ENCODE results near the gene DYRK4.
"Not testable (repeated sequence)": the region's sequence is repeated elsewhere in the genome, so short reads cannot be mapped to it uniquely, and the experiment has no call there.

DYRK4 gene, protein sequence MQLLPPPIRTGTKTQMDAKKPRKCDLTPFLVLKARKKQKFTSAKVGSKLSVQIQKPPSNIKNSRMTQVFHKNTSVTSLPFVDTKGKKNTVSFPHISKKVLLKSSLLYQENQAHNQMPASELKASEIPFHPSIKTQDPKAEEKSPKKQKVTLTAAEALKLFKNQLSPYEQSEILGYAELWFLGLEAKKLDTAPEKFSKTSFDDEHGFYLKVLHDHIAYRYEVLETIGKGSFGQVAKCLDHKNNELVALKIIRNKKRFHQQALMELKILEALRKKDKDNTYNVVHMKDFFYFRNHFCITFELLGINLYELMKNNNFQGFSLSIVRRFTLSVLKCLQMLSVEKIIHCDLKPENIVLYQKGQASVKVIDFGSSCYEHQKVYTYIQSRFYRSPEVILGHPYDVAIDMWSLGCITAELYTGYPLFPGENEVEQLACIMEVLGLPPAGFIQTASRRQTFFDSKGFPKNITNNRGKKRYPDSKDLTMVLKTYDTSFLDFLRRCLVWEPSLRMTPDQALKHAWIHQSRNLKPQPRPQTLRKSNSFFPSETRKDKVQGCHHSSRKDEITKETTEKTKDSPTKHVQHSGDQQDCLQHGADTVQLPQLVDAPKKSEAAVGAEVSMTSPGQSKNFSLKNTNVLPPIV

DNA sequence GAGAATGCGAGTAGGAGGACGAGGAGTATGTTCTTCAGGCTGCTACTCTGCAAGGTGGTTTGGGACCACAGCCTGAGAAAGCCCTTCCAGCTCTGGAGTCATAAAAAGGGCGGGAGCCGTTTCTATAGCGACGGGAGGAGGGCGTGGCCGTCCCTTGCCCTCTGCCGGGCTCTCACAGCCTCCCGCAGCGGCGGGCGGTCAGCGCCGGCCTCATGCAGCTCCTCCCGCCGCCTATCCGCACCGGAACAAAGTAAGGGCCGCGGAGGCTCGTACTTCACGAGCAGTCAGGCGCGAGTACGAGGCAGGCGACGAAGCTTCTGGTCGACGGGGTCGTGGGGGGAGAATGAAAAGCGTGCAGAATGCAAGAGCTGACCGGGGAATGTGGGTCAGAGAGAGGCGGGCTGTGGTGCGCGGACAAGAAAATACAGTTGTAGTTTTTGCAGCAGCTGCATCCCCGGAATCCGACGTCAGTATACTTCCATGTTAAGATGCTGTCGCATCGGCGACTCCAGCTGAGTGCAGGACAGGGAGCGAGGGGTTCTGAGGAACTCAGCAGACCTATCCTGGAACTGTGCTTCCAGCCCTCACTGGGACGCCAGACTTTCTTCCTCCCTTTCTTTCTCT, at the start of gene DYRK4:
TSS of gene DYRK4 (plus strand) at position 175 of the 624 bp plus-strand sequence. CDS start at position 213, 38 bp downstream.
- DNase-seq = peak; percentile 85 to 92 (median 90)

DNA sequence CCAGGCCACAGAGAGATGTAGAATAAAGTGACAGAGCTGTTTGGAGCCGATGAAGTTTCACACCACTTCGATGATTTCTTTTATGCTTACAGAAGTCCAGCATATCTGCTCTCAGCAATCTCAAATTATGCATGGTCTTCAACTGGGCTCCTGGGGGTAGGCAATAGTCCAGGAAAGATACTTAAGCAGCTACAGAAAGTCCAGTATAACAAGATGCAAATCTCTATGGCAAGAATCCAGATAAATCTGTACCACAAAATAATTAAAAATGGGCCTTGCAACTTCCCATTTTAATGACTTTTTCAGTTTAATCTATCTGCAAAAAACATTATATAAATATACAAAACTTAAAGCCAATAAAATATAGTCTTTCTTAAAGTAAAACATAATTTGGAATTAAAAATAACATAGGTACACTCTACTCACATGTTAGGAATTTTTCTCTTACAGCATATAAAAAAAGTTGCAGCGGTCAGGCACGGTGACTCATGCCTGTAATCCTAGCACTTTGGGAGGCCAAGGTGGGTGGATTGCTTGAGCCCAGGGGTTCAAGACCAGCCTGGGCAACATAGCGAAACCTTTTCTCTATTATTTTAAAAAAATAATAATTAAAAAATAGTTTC, 43.8 kb upstream of the DYRK4 start:
- peak in 1 of 3 donors; percentile 17 for DNase-seq

DNA sequence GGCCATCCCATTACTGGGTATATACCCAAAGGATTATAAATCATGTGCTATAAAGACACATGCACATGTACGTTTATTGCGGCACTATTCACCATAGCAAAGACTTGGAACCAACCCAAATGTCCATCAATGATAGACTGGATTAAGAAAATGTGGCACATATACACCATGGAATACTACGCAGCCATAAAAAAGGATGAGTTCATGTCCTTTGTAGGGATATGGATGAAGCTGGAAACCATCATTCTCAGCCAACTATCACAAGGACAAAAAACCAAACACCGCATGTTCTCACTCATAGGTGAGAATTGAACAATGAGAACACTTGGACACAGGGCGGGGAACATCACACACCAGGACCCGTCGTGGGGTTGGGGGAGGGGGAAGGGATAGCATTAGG, 38.6 kb upstream of the DYRK4 start:
- not testable (repeated sequence) for DNase-seq

DNA sequence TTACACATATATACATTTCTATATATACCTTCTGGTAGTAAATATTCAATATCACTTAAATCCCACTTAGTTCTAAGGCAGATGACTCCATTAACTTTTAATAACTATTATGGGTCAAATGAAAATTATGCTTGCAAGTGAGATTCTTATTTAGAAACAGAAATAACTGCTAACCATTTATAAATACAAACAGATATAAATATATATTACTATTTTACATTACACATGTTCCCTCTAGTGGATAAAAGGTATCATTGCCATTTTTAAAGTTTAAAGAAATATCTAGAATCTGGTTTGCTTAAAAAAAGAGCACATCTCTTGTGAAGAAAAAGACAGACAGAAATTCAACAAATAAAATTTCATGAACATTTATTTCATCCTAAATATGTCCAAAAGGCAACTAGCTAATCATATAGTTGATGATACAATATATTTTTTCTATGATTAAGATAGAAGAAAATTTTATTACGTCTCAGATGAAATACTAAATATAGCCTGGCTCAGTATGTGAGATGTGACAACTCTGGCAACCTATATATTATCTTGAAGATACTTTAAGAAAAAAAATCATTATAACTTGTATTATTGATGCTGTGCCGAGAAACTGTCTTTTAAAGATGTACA, 35.0 kb upstream of the DYRK4 start:
- peak; percentile 5 to 70 (median 65) for DNase-seq

DNA sequence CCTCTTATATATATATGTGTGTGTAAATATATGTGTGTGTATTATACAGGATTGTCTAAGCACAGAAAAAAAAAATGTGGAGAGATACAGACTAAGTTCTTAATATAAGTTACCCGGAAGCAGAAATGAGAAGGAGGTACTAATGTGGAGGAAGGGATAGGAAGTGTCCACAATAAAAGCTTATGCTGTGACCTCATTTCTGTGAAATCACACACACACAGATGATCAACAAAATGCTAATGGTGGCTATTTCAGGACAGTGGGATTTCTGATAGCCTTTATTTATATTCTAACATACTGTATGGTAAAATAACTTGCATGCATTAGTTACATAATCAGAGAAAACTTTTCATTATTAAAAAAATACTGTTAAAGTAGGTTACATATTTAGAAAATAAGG, 31.8 kb upstream of the DYRK4 start:
- DNase-seq = no peak

DNA sequence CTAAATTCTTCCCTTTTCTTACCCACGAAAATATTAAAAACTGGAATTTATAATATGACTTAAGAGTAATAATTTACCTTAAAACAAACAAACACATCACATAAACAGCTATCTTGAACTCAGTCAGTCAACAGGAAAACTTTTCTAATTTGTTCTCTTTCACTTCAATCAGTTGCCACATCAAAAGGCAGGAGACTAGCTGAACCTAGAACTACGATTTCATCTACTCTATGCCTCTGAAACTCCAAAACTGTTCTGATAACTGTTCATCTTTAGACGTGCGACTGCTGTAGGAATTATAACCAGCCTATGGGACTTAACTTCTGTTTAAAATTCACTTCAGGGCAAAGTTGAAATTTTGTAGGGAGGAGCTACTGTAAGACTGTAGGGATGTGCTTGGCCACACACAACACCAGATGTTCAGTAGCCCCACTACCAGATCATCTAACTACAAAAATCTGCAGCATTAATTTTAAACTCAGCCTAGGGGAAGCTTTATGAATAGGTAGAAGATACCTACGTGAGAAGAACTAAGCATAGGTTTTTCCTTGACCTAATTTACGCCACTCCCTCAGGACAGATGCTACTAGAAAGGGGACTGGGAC, 30.9 kb upstream of the DYRK4 start:
- DNase-seq = no peak

DNA sequence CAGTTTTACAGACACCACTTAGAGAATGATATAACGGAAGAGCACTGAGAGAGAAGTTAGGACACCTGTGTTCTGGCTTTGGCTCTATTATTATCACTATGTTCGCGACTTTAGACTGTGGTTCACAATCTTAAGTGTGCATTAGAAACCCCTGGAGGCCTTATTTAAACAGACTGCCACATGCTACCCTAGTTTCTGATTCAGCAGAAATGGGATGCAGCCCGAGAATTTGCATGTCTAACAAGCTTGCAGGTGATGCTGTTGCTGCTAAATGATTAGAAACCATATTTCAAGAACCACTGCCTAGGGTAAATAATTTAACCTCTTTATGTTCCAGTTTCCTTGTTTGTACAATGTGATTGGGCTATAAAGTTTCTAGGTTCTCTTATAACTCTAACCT, 26.9 kb upstream of the DYRK4 start:
- DNase-seq = no peak

DNA sequence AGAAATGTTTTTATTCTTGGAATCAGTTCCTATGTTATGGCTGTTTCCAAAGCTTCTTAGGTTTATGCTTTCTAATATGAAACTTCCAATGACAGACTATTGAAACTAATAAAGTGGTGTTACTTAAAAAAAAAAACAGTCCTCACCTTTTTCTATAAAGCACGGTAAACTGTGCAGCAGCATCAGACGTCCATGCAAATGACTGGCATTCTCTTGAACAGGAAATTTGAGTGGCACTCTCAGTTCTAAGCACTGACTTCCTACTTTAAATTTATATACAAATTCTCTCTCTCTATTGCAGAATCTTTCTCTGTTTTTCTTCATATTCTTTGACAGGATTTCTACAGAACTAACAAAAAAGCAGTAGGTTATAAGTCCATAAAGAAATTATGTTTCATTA, 26.1 kb upstream of the DYRK4 start:
- no peak for DNase-seq

DNA sequence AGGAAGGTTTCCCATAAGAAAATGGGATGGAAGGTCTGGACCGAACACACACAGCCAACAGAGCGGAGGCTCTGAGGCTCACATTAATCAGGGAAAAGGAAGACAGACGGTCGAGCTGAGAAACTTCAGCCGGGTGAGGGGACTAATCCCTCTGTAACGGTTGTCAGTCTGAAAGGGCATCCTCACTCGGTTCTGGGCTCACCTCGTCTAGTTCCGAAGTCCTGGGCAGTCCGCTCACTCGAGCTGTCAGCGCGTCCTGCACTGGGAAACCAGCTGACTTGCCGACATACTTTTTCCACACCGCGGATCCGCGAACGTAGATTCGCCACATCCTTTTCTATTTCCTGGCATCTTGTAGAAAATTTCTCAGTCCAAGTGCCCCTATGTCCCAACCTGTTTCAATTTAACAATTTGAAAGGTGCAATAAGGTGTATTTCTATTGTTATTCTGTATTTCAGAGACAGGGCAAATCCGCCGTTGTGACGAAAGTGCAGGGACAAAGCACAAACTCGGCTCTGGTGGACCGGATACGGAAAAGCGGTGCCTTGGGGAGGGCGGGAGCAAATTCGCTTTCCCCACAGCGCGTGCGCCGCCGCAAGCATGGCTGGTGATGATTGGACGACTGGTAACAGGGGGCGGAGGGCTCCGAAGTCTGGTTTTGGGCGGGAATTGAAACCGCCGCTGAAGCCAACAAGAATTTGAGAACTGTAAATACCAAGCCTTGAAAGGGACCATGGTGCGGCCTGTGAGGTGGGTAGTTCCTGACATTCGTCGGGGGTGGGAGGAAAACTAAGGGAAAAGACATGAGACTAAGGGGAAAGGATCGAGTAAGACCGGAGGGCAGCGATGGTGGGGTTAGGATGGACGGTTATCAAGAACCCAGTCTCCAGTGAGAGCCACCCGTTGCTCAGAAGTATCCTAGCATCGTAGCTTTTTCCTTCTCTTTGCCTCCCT, 23.5 kb upstream of the DYRK4 start, which contains the start of gene RAD51AP1:
TSS of gene RAD51AP1 (plus strand) at position 684 of the 954 bp plus-strand sequence. CDS start at position 734, 50 bp downstream.
- DNase-seq = peak; percentile 97 to 98 (median 98)

DNA sequence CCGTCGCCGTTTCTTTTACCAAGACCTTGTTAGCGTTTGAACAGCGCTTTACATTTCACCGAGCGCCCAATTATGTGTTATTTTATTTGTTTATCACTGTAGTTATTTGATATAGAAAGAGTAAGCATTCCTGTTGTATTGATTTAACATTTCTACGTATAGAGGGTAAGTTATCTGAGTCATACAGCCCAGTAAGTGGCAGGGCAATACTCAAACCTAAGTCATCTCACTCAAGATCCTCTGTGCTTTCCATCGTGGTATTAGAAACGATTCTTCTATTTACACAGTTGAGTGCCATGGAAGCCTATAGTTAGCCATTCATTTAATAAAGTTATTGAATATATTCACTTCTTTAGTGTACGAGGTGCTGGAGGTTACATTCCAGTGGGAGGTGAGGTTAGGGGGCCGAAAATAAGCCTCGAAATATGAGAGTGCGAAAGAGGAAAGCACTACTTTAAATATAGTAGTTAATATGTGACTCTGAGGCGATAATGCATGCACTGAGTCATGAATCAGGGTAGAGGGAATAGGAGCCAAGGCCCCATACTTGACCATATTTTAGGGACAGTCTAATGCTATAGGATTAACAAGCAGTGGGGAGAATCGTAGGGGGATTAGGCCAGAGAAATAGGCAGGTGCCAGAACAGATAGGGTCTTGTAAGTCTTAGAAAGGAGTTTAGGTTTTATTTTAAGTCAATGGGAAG, 22.7 kb upstream of the DYRK4 start:
- no peak for DNase-seq

DNA sequence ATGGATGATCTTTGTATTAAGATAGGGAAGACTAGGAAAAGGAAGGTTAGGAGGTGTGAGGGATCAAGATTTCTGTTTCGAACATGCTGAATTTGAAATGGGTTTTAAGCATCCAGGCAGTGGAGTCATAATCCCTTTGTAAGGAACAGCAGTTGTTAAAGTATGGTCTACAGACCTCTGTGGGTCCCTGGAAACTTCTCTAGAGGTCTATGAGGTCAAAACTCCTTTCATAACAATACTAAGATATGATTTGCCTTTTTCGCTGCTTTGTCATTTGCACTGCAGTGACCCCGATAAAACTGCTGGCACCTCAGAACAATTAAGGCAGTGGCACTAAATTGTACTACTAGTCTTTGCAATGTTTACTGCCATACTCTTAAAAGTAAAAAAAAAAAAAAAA, 21.8 kb upstream of the DYRK4 start:
- no peak for DNase-seq

DNA sequence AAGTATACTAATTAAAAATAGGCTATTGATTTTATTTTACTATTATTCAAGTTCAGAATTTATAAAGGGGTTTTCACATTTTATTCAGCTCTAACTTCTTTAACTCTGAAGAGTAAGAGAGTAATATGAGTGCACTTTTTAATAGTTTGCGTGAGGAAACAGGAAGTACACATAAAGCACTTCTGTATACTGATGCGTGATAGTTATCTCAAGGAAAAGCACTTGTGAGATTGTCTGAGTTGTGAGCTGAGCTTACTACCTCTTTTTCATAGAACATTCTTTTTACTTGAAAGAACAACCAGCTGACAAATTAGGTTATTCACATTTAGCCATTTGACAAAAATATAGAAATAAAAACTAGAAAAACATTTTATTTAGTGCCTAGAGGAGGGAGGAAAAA, 21.4 kb upstream of the DYRK4 start:
- peak in 2 of 3 donors; percentile 23 to 32 for DNase-seq

DNA sequence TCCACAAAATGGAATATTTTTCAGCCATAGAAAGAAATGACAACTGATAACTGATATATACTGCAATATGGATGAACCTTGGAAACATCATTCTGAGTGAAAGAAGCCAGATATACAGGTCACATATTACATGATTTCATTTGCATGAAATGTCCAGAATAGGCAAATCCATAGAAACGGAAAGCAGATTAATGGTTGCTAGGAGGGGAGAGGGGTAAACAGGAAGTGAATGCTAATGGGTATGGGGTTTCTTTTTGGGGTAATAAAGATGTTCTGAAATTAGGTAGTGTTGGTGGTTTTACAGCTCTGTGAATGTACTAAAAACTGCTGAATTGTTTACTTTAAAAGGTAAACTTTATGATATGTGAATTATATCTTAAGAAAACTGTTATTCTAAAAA, 16.8 kb upstream of the DYRK4 start:
- no peak for DNase-seq

DNA sequence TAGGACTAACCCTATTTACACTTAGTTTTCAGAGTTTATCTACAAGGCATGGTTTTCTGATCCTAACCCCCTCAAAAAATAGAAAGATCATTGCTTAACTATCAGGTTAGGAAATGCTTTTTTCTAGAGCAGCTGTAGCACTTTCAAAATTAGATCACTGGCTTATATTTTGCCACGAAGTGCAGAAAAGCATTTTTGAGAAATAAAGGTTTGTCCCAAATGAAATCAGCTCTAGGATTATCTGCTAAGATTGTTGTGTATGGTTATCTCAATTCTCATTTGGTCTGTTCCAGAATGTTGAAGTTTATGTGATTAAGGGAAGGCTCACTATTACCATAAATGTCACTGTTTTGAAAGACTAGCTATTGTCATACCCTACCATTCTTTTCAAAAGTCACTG, 9.8 kb upstream of the DYRK4 start:
- peak in 2 of 3 donors; percentile 65 for DNase-seq

DNA sequence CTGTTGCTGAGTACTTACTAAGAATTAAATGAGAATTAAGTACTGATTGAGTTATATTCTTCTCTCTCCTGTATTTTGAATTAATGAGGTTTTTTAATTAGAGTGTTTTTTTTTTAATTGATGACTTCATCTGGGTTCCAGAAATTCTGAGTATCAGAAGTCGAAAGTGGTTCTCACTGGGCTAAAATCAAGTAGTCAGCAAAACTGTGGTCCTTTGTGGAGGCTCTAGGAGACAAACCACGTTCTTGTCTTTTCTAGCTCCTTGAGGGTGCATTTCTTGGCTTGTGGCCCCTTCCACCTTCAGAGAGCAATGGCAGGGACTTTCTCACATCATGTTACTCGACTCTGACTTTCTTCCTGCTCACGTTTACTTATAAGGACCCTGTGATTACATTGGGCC, 8.1 kb upstream of the DYRK4 start:
- DNase-seq = no peak

DNA sequence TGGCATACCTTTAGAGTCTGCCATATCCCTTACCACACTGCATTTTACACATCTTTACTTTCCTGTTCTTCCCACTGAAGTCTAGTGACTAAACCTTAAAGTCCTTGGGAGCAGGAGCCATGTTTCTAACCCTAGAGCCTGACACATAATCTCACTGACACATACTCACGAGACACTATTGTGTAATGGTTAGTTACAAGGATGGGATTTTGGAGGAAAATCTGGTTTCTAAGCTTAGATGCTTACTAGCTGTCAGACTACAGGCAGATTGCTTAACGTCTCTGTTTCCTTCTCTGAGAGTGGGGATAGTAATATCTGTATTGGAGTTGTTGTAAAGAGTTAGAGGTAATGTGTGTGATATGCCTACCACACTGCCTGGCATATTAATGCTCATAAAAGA, 6.2 kb upstream of the DYRK4 start:
- DNase-seq = peak; percentile 88 to 99 (median 99)

DNA sequence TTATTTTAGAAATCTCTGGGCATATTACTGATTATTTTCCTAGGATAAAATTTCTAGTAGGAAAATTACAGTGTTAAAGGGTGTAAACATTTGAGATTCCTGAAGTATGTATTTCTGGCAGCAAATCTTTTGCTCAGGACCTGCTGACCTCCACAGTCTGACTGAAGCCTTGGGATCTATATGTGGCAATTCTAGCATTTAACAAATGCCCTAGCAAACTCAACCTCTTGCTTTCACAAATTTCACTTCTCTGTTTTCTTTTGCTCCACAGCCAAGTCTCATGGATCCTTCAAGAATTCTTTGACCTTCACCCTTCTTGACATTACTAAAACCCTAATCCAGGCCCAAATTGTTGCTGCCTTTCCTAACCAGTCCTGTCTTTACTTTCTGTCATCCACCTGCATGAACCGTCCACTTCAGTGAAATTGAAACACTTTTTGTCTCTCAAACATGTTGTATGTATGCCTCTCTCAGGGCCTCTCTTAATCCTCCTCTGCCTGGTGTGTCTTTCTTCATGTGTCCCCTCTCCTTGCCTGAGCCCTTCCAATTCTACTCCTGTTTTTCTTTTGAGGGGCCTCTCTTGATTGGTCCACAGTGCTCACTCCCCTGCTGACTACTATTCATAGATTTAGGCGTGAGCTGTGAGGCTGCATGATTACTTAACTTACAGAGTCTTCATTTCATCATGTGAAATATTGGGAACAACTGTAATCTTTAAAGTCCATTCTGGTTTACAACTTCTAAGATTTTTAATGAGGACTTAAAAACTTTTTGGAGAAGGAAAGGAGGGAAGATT, 5.1 kb upstream of the DYRK4 start:
- DNase-seq = peak; percentile 69 to 85 (median 83)

DNA sequence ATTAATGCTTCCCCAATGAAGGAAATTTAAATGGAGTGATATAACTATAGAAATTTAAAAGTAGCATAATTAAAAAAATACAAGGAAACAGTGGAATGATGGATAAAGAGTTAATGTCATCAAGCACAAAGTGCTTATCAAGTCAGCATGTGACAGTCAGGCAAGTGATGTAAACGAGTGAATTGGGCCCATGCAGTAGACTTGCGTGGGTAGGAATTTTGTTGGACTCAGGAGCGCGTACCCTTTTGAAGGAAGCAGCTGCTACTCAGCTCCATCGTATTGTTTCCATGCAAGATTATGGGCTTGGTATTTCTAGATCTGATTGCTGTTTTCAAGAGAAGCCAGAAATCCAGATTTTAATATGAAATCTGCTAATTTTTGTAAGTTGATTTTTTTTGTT, 4.4 kb upstream of the DYRK4 start:
- peak; percentile 56 to 57 (median 56) for DNase-seq

DNA sequence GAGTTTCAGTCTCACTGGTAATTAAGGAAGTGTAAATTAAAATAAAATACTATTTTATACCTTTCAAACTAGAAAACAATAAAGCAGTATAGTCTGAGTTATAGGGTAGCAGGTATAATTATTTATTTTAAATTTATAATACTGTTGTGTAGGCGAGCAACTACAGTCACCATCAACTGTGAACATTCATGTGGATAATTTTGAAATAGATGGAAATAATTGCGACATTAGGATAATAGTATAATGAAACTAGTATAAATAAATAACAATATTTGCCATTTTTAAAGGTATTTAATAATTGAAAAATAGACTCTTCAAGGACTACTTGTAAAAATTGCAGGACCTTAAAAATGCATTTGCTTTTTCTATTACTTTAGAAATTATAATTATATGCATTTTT, 3.8 kb upstream of the DYRK4 start:
- peak in 2 of 3 donors; percentile 55 to 57 for DNase-seq

DNA sequence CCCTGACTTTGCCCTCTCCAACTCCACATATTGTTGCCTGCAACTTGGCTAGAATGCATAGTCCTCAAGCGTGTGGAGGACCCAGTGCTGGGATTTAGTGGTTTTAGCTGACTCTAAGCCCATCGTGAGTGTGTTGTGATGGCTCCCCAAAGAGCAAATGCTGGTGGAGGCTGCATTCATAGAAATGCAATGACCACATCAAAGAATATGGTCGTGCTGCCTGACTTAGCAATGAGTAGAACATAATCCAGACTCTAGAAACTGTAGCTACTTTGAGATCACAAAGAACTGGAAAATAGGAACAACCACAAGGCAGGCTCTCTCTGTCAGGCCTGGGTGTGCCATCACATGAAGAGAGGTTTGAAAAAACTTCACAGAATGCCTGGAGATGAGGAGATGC, 1.3 kb downstream of the DYRK4 start:
- DNase-seq = no peak
